ENCODE results near the gene GINS2. TPM values are rescaled to one million over a fixed set of nuclear protein-coding genes. Genes with fewer than 3 reads are reported as not detected.
A peak's percentile ranks its signal among the peaks of the same experiment; 100 is the strongest.

GINS2 gene
- polyA plus RNA-seq, 1 of the 3 experiments (the other 2 are of a cell fraction) = 9.0 TPM

DNA sequence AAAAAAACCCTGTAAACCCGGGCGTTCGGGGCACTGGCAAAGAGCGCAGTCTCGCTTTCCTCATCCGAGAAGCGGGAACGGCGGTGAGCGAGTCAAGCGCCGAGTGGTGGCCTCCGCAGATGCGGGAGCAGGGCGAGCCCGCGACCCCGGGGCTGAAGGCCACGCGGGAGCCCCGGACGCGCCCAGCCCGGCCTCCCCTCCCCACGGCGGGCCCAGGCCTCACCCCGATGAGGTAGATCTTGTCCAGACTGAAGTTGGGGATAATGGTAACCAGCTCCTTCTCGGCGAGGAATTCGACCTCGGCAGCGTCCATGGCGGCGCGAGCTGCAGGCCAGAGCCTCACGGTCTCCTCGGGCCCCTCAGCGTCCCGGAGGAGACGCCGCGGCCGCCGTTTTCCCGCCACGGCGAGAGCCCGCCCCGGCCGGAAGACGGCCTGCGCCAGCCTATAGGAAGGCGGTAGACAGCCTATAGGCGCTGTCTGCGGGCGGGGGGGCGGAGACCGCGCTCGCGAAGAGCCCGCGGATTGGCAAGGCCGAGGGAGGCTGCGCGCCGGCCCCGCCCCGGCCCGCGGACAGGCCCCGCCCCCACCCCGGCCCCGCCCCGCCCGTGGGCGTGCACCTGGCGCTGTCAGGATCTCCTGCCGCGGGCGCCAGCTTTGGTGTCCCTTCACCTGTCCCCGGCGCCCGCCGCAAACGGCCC, at the start of gene GINS2 (continued):
- TF ChIP-seq CHD2 (IDR thresholded peaks at IDR 0.05; ENCODE audit: low read length, partially characterized antibody) (peak; percentile 58), SIN3A (IDR thresholded peaks at IDR 0.05; ENCODE audit: borderline replicate concordance, low read depth, low read length) (no peak), SMC3 (IDR thresholded peaks at IDR 0.05; ENCODE audit: low read depth, low read length) (no peak)

DNA sequence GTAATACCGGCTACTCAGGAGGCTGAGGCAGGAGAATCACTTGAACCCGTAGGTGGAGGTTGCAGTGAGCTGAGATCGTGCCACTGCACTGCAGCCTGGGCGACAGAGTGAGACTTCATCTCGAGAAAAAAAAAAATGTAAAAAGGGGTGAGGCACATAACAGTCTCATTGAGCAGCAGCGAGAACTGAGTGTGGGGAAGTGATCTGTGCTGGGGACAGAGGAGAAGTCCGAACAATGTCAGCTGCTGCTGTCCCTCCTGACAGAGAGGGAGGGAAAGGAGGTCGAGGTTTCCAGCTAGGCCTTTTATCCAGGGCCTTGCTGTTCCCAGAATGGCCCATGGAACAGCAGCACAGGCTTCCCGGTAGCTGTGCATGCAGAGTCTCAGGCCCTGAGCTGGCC, 48.2 kb upstream of the GINS2 start:
- H3K9me3 ChIP-seq = no peaks in the 10 kb centered on the region
- ChIA-PET CTCF (interaction anchor here (1.6 kb wide), 1 partner anchor 20 kb away, joined by 7 read pairs; no protein-coding TSS in a partner anchor), POLR2A (no interaction called here)
- no peak overlapping the region for H3K4me2 ChIP-seq
- H4K20me1 ChIP-seq (ENCODE audit: insufficient read depth) = no peaks in the 10 kb centered on the region
- no peak overlapping the region for H3K27ac ChIP-seq (ENCODE audit: low read depth in 2 of 2, low read length in 1 of 2)
- peaks cover 12% of the 10 kb centered on the region for H3K79me2 ChIP-seq (ENCODE audit: insufficient read depth)
- H3K36me3 ChIP-seq (replicated peaks in 1 of 2; ENCODE audit: control insufficient read depth in 1 of 2, insufficient read depth in 2 of 2, low read length in 1 of 2) = no peaks in the 10 kb centered on the region
- DNase-seq = no peak
- H3K9ac ChIP-seq = no peak overlapping the region
- H3K9me2 ChIP-seq = no peaks in the 10 kb centered on the region
- peaks cover 0 to 8% of the 10 kb centered on the region in 2 experiments; a peak in 1 of 4 replicates for H3K4me1 ChIP-seq (ENCODE audit: control insufficient read depth in 1 of 2, insufficient read depth in 2 of 2, low read depth in 1 of 2, low read length in 1 of 2)
- H3K4me3 ChIP-seq (ENCODE audit: low read depth in 2 of 2, low read length in 1 of 2) = no peak overlapping the region
- no peaks in the 10 kb centered on the region for H3K27me3 ChIP-seq (ENCODE audit: insufficient read depth)
- no peak for TF ChIP-seq GABPA (IDR thresholded peaks at IDR 0.05; ENCODE audit: low read depth)
- no peak for TF ChIP-seq FOSL2 (IDR thresholded peaks at IDR 0.05; ENCODE audit: borderline replicate concordance, low read depth)
- TF ChIP-seq, protein P1, sequence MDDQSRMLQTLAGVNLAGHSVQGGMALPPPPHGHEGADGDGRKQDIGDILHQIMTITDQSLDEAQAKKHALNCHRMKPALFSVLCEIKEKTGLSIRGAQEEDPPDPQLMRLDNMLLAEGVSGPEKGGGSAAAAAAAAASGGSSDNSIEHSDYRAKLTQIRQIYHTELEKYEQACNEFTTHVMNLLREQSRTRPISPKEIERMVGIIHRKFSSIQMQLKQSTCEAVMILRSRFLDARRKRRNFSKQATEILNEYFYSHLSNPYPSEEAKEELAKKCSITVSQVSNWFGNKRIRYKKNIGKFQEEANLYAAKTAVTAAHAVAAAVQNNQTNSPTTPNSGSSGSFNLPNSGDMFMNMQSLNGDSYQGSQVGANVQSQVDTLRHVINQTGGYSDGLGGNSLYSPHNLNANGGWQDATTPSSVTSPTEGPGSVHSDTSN (IDR thresholded peaks at IDR 0.05) = no peak
- TF ChIP-seq, protein P2, sequence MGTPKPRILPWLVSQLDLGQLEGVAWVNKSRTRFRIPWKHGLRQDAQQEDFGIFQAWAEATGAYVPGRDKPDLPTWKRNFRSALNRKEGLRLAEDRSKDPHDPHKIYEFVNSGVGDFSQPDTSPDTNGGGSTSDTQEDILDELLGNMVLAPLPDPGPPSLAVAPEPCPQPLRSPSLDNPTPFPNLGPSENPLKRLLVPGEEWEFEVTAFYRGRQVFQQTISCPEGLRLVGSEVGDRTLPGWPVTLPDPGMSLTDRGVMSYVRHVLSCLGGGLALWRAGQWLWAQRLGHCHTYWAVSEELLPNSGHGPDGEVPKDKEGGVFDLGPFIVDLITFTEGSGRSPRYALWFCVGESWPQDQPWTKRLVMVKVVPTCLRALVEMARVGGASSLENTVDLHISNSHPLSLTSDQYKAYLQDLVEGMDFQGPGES (IDR thresholded peaks at IDR 0.05; ENCODE audit: low read depth, low read length) = no peak
- no peak for TF ChIP-seq RFX5 (IDR thresholded peaks at IDR 0.05; ENCODE audit: low read length)
- no peak for TF ChIP-seq ELF1 (IDR thresholded peaks at IDR 0.05)
- TF ChIP-seq, protein P3, sequence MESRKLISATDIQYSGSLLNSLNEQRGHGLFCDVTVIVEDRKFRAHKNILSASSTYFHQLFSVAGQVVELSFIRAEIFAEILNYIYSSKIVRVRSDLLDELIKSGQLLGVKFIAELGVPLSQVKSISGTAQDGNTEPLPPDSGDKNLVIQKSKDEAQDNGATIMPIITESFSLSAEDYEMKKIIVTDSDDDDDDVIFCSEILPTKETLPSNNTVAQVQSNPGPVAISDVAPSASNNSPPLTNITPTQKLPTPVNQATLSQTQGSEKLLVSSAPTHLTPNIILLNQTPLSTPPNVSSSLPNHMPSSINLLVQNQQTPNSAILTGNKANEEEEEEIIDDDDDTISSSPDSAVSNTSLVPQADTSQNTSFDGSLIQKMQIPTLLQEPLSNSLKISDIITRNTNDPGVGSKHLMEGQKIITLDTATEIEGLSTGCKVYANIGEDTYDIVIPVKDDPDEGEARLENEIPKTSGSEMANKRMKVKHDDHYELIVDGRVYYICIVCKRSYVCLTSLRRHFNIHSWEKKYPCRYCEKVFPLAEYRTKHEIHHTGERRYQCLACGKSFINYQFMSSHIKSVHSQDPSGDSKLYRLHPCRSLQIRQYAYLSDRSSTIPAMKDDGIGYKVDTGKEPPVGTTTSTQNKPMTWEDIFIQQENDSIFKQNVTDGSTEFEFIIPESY (IDR thresholded peaks at IDR 0.05; ENCODE audit: borderline replicate concordance, low read depth) = no peak
- TF ChIP-seq NFIC (IDR thresholded peaks at IDR 0.05; ENCODE audit: borderline replicate concordance) = no peak
- TF ChIP-seq MXI1 (IDR thresholded peaks at IDR 0.05; ENCODE audit: low read depth, low read length) = no peak
- no peak for TF ChIP-seq SMC3 (IDR thresholded peaks at IDR 0.05; ENCODE audit: low read depth, low read length)
- no peak for TF ChIP-seq RCOR1 (IDR thresholded peaks at IDR 0.05; ENCODE audit: low read length)
- TF ChIP-seq NRF1 (IDR thresholded peaks at IDR 0.05; ENCODE audit: low read depth, low read length) = no peak
- TF ChIP-seq MEF2A (IDR thresholded peaks at IDR 0.05; ENCODE audit: borderline replicate concordance, low read depth) = no peak
- TF ChIP-seq EZH2phosphoT487 (IDR thresholded peaks at IDR 0.05; ENCODE audit: borderline replicate concordance, low read depth) = no peak
- no peak for TF ChIP-seq EP300 (IDR thresholded peaks at IDR 0.05; ENCODE audit: borderline replicate concordance in 1 of 2, low read depth in 1 of 2, low read length in 1 of 2)
- TF ChIP-seq POLR2AphosphoS5 (IDR thresholded peaks at IDR 0.05; ENCODE audit: low read depth, low read length) = no peak
- TF ChIP-seq, protein P4, sequence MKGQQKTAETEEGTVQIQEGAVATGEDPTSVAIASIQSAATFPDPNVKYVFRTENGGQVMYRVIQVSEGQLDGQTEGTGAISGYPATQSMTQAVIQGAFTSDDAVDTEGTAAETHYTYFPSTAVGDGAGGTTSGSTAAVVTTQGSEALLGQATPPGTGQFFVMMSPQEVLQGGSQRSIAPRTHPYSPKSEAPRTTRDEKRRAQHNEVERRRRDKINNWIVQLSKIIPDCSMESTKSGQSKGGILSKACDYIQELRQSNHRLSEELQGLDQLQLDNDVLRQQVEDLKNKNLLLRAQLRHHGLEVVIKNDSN (IDR thresholded peaks at IDR 0.05; ENCODE audit: borderline replicate concordance, low read depth) = no peak
- TF ChIP-seq TEAD4 (IDR thresholded peaks at IDR 0.05; ENCODE audit: borderline replicate concordance, insufficient read depth) = no peak
- TF ChIP-seq FOXJ3 (CRISPR knock-in tag; IDR thresholded peaks at IDR 0.05) = no peak
- no peak for TF ChIP-seq CHD2 (IDR thresholded peaks at IDR 0.05; ENCODE audit: low read length, partially characterized antibody)
- WGBS (ENCODE audit: low lambda C conversion rate) = 95% methylated on average over 9 of the region's 9 CpGs
- H2AFZ ChIP-seq (ENCODE audit: low read depth) = no peak overlapping the region
- no peaks in the 10 kb centered on the region for H3F3A ChIP-seq (replicated peaks; ENCODE audit: insufficient read depth)
